ENCODE results near the gene HIVEP3. TPM values are rescaled to one million over a fixed set of nuclear protein-coding genes. Genes with fewer than 3 reads are reported as not detected.
A peak's percentile ranks its signal among the peaks of the same experiment; 100 is the strongest.

HIVEP3 gene
- total and polyA plus RNA-seq, 4 donors, result 3.0 to 9.4 (median 7.8) TPM

- 90% methylated on average over 5 of the region's 5 CpGs for WGBS (ENCODE audit: insufficient coverage)
- Histone ChIP-seq H3K27me3 (ENCODE audit: control insufficient read depth, insufficient read depth, low read length) (no peaks in the 10 kb centered on the region), H3K36me3 (ENCODE audit: control insufficient read depth, insufficient read depth, low read length) (no peaks in the 10 kb centered on the region), H3K4me1 (ENCODE audit: control insufficient read depth, insufficient read depth, low read length) (peaks cover 38% of the 10 kb centered on the region), H3K9me3 (ENCODE audit: control insufficient read depth, insufficient read depth, low read length) (no peaks in the 10 kb centered on the region), H3K4me3 (ENCODE audit: low read depth, low read length) (no peak overlapping the region), H3K27ac (ENCODE audit: low read depth, low read length) (no peak overlapping the region)
- no peak for DNase-seq (ENCODE audit: low read depth in 4 of 6, low spot score in 6 of 6)
These were observed 178.7 kb downstream of the HIVEP3 start for GRCh38 chr1:41740058-41740457.

- Histone ChIP-seq H3K4me3 (ENCODE audit: low read depth, low read length) (no peak overlapping the region), H3K36me3 (ENCODE audit: control insufficient read depth, insufficient read depth, low read length) (no peaks in the 10 kb centered on the region), H3K27me3 (ENCODE audit: control insufficient read depth, insufficient read depth, low read length) (no peaks in the 10 kb centered on the region), H3K9me3 (ENCODE audit: control insufficient read depth, insufficient read depth, low read length) (no peaks in the 10 kb centered on the region), H3K4me1 (ENCODE audit: control insufficient read depth, insufficient read depth, low read length) (peaks cover 41% of the 10 kb centered on the region), H3K27ac (ENCODE audit: low read depth, low read length) (no peak overlapping the region)
- peak in 1 of 6 donors; percentile 49 for DNase-seq (ENCODE audit: low read depth in 4 of 6, low spot score in 6 of 6)
- WGBS (ENCODE audit: insufficient coverage), result 68% methylated on average over 21 of the region's 21 CpGs
These were observed 179.4 kb downstream of the HIVEP3 start for GRCh38 chr1:41739061-41739955.

GRCh38 chr1:41738475-41738874 is 180.2 kb downstream of the HIVEP3 start:
- DNase-seq (ENCODE audit: low read depth in 4 of 6, low spot score in 6 of 6), result no peak
- Histone ChIP-seq H3K27me3 (ENCODE audit: control insufficient read depth, insufficient read depth, low read length) (no peaks in the 10 kb centered on the region), H3K9me3 (ENCODE audit: control insufficient read depth, insufficient read depth, low read length) (no peaks in the 10 kb centered on the region), H3K4me3 (ENCODE audit: low read depth, low read length) (no peak overlapping the region), H3K27ac (ENCODE audit: low read depth, low read length) (no peak overlapping the region), H3K4me1 (ENCODE audit: control insufficient read depth, insufficient read depth, low read length) (peaks cover 47% of the 10 kb centered on the region), H3K36me3 (ENCODE audit: control insufficient read depth, insufficient read depth, low read length) (no peaks in the 10 kb centered on the region)
- 86% methylated on average over 2 of the region's 2 CpGs for WGBS (ENCODE audit: insufficient coverage)

- no peak overlapping the region for H3K4me3 ChIP-seq (ENCODE audit: low read depth, low read length)
- no peak for DNase-seq (ENCODE audit: low read depth in 4 of 6, low spot score in 6 of 6)
- H3K9me3 ChIP-seq (ENCODE audit: control insufficient read depth, insufficient read depth, low read length), result no peaks in the 10 kb centered on the region
- H3K27me3 ChIP-seq (ENCODE audit: control insufficient read depth, insufficient read depth, low read length), result no peaks in the 10 kb centered on the region
- H3K4me1 ChIP-seq (ENCODE audit: control insufficient read depth, insufficient read depth, low read length), result peaks cover 52% of the 10 kb centered on the region
- H3K36me3 ChIP-seq (ENCODE audit: control insufficient read depth, insufficient read depth, low read length), result no peaks in the 10 kb centered on the region
- WGBS (ENCODE audit: insufficient coverage), result 98% methylated on average over 6 of the region's 9 CpGs
- no peak overlapping the region for H3K27ac ChIP-seq (ENCODE audit: low read depth, low read length)
These were observed 180.7 kb downstream of the HIVEP3 start for GRCh38 chr1:41738006-41738405.

- 45% methylated on average over 8 of the region's 13 CpGs for WGBS (ENCODE audit: insufficient coverage)
- H3K36me3 ChIP-seq (ENCODE audit: control insufficient read depth, insufficient read depth, low read length), result no peaks in the 10 kb centered on the region
- no peak overlapping the region for H3K4me3 ChIP-seq (ENCODE audit: low read depth, low read length)
- peak in 4 of 6 donors; percentile 19 to 86 (median 53) for DNase-seq (ENCODE audit: low read depth in 4 of 6, low spot score in 6 of 6)
- no peak overlapping the region for H3K27ac ChIP-seq (ENCODE audit: low read depth, low read length)
- H3K4me1 ChIP-seq (ENCODE audit: control insufficient read depth, insufficient read depth, low read length), result peaks cover 48% of the 10 kb centered on the region
- H3K27me3 ChIP-seq (ENCODE audit: control insufficient read depth, insufficient read depth, low read length), result no peaks in the 10 kb centered on the region
- H3K9me3 ChIP-seq (ENCODE audit: control insufficient read depth, insufficient read depth, low read length), result no peaks in the 10 kb centered on the region
These were observed 183.0 kb downstream of the HIVEP3 start for GRCh38 chr1:41735631-41736260.

- DNase-seq (ENCODE audit: low read depth in 4 of 6, low spot score in 6 of 6), result no peak
- peaks cover 54% of the 10 kb centered on the region for H3K4me1 ChIP-seq (ENCODE audit: control insufficient read depth, insufficient read depth, low read length)
- H3K9me3 ChIP-seq (ENCODE audit: control insufficient read depth, insufficient read depth, low read length), result no peaks in the 10 kb centered on the region
- no peak overlapping the region for H3K4me3 ChIP-seq (ENCODE audit: low read depth, low read length)
- WGBS (ENCODE audit: insufficient coverage), result 83% methylated on average over 1 of the region's 4 CpGs
- no peaks in the 10 kb centered on the region for H3K27me3 ChIP-seq (ENCODE audit: control insufficient read depth, insufficient read depth, low read length)
- no peak overlapping the region for H3K27ac ChIP-seq (ENCODE audit: low read depth, low read length)
- H3K36me3 ChIP-seq (ENCODE audit: control insufficient read depth, insufficient read depth, low read length), result no peaks in the 10 kb centered on the region
These were observed 183.6 kb downstream of the HIVEP3 start for GRCh38 chr1:41735139-41735538.

- H3K27ac ChIP-seq (ENCODE audit: low read depth, low read length), result no peak overlapping the region
- no peak for DNase-seq (ENCODE audit: low read depth in 4 of 6, low spot score in 6 of 6)
- H3K4me1 ChIP-seq (ENCODE audit: control insufficient read depth, insufficient read depth, low read length), result peaks cover 59% of the 10 kb centered on the region
- H3K36me3 ChIP-seq (ENCODE audit: control insufficient read depth, insufficient read depth, low read length), result no peaks in the 10 kb centered on the region
- H3K4me3 ChIP-seq (ENCODE audit: low read depth, low read length), result no peak overlapping the region
- whole genome bisulfite sequencing (ENCODE audit: insufficient coverage), result 87% methylated on average over 11 of the region's 11 CpGs
- H3K9me3 ChIP-seq (ENCODE audit: control insufficient read depth, insufficient read depth, low read length), result no peaks in the 10 kb centered on the region
- no peaks in the 10 kb centered on the region for H3K27me3 ChIP-seq (ENCODE audit: control insufficient read depth, insufficient read depth, low read length)
These were observed 184.3 kb downstream of the HIVEP3 start for GRCh38 chr1:41734201-41734970.

GRCh38 chr1:41733725-41734124 is 185.0 kb downstream of the HIVEP3 start:
- H3K4me1 ChIP-seq (ENCODE audit: control insufficient read depth, insufficient read depth, low read length), result peaks cover 60% of the 10 kb centered on the region
- WGBS (ENCODE audit: insufficient coverage), result 96% methylated on average over 2 of the region's 2 CpGs

GRCh38 chr1:41733021-41733420 is 185.7 kb downstream of the HIVEP3 start:
- Histone ChIP-seq H3K9me3 (ENCODE audit: control insufficient read depth, insufficient read depth, low read length) (no peaks in the 10 kb centered on the region), H3K27ac (ENCODE audit: low read depth, low read length) (no peak overlapping the region), H3K4me3 (ENCODE audit: low read depth, low read length) (no peak overlapping the region), H3K36me3 (ENCODE audit: control insufficient read depth, insufficient read depth, low read length) (no peaks in the 10 kb centered on the region), H3K4me1 (ENCODE audit: control insufficient read depth, insufficient read depth, low read length) (peaks cover 61% of the 10 kb centered on the region), H3K27me3 (ENCODE audit: control insufficient read depth, insufficient read depth, low read length) (no peaks in the 10 kb centered on the region)
- WGBS (ENCODE audit: insufficient coverage), result 27% methylated on average over 1 of the region's 2 CpGs
- peak in 1 of 6 donors; percentile 58 for DNase-seq (ENCODE audit: low read depth in 4 of 6, low spot score in 6 of 6)

More at GRCh38 chr1:41733725-41734124, 185.0 kb downstream of the HIVEP3 start:
- H3K27me3 ChIP-seq (ENCODE audit: control insufficient read depth, insufficient read depth, low read length), result no peaks in the 10 kb centered on the region
- H3K9me3 ChIP-seq (ENCODE audit: control insufficient read depth, insufficient read depth, low read length), result no peaks in the 10 kb centered on the region
- no peak for DNase-seq (ENCODE audit: low read depth in 4 of 6, low spot score in 6 of 6)
- no peak overlapping the region for H3K4me3 ChIP-seq (ENCODE audit: low read depth, low read length)
- H3K36me3 ChIP-seq (ENCODE audit: control insufficient read depth, insufficient read depth, low read length), result no peaks in the 10 kb centered on the region
- no peak overlapping the region for H3K27ac ChIP-seq (ENCODE audit: low read depth, low read length)
